Measurements from ENCODE around the gene PFKFB3. TPM values are rescaled to one million over a fixed set of nuclear protein-coding genes. Genes with fewer than 3 reads are reported as not detected.

The PFKFB3 gene
- polyA plus RNA-seq, 1 experiment: 24.3 TPM

- POLR2A ChIA-PET: no interaction called here
- CTCF ChIA-PET: no interaction called here
- Histone ChIP-seq H3K27ac (ENCODE audit: low read depth, low read length) (no peak overlapping the region), H3K4me3 (ENCODE audit: low read depth, low read length) (no peak overlapping the region), H3K9me3 (ENCODE audit: control insufficient read depth, insufficient read depth, low read length) (no peaks in the 10 kb centered on the region), H3K27me3 (ENCODE audit: control insufficient read depth, insufficient read depth, low read length) (no peaks in the 10 kb centered on the region)
- no peak for TF ChIP-seq CTCF (IDR thresholded peaks at IDR 0.05; ENCODE audit: low read depth, low read length)
- DNase-seq (ENCODE audit: low read depth, low spot score): no peak
Measured at GRCh38 chr10:6272126-6272525, 69.4 kb downstream of the PFKFB3 start.

GRCh38 chr10:6273351-6273750 is 70.6 kb downstream of the PFKFB3 start:
- no peak overlapping the region for H3K27ac ChIP-seq (ENCODE audit: low read depth, low read length)
- no peak overlapping the region for H3K4me3 ChIP-seq (ENCODE audit: low read depth, low read length)
- no peak for TF ChIP-seq CTCF (IDR thresholded peaks at IDR 0.05; ENCODE audit: low read depth, low read length)
- DNase-seq (ENCODE audit: low read depth, low spot score): no peak
- POLR2A ChIA-PET: interaction anchor here (0.5 kb wide), 1 partner anchor 18 kb away, joined by 3 read pairs; no protein-coding TSS in a partner anchor
- H3K9me3 ChIP-seq (ENCODE audit: control insufficient read depth, insufficient read depth, low read length): no peaks in the 10 kb centered on the region
- CTCF ChIA-PET: no interaction called here
- H3K27me3 ChIP-seq (ENCODE audit: control insufficient read depth, insufficient read depth, low read length): no peaks in the 10 kb centered on the region

- ChIA-PET POLR2A (no interaction called here), CTCF (no interaction called here)
- Histone ChIP-seq H3K4me3 (ENCODE audit: low read depth, low read length) (no peak overlapping the region), H3K27ac (ENCODE audit: low read depth, low read length) (no peak overlapping the region), H3K27me3 (ENCODE audit: control insufficient read depth, insufficient read depth, low read length) (no peaks in the 10 kb centered on the region), H3K9me3 (ENCODE audit: control insufficient read depth, insufficient read depth, low read length) (no peaks in the 10 kb centered on the region)
- no peak for DNase-seq (ENCODE audit: low read depth, low spot score)
- no peak for TF ChIP-seq CTCF (IDR thresholded peaks at IDR 0.05; ENCODE audit: low read depth, low read length)
Measured at GRCh38 chr10:6274040-6274439, 71.3 kb downstream of the PFKFB3 start.

- Histone ChIP-seq H3K27ac (ENCODE audit: low read depth, low read length) (no peak overlapping the region), H3K27me3 (ENCODE audit: control insufficient read depth, insufficient read depth, low read length) (no peaks in the 10 kb centered on the region), H3K9me3 (ENCODE audit: control insufficient read depth, insufficient read depth, low read length) (no peaks in the 10 kb centered on the region), H3K4me3 (ENCODE audit: low read depth, low read length) (no peak overlapping the region)
- no peak for TF ChIP-seq CTCF (IDR thresholded peaks at IDR 0.05; ENCODE audit: low read depth, low read length)
- ChIA-PET CTCF (interaction anchor here (1.4 kb wide), 1 partner anchor 72 kb away, joined by 4 read pairs; the partner anchor contains the start of gene PFKFB3), POLR2A (no interaction called here)
- DNase-seq (ENCODE audit: low read depth, low spot score): no peak
Measured at GRCh38 chr10:6274484-6274883, 71.8 kb downstream of the PFKFB3 start.

- DNase-seq (ENCODE audit: low read depth, low spot score): peak; percentile 85
- Histone ChIP-seq H3K9me3 (ENCODE audit: control insufficient read depth, insufficient read depth, low read length) (no peaks in the 10 kb centered on the region), H3K27ac (ENCODE audit: low read depth, low read length) (peak overlapping the region; percentile 93), H3K27me3 (ENCODE audit: control insufficient read depth, insufficient read depth, low read length) (no peaks in the 10 kb centered on the region), H3K4me3 (ENCODE audit: low read depth, low read length) (peak overlapping the region; percentile 31)
- ChIA-PET CTCF (interaction anchor here (1.4 kb wide), 1 partner anchor 72 kb away, joined by 4 read pairs; the partner anchor contains the start of gene PFKFB3), POLR2A (interaction anchor here (0.6 to 1.0 kb wide), 3 partner anchors 73 to 124 kb away, joined by 3 to 6 read pairs (median 3); partner anchors contain the start of gene PFKFB3)
- TF ChIP-seq CTCF (IDR thresholded peaks at IDR 0.05; ENCODE audit: low read depth, low read length): peak; percentile 32
Measured at GRCh38 chr10:6275022-6275997, 72.6 kb downstream of the PFKFB3 start.

All from AG04450 (cell line).